Karpas-422 (cell line): ENCODE results near the gene XPOT. TPM values are rescaled to one million over a fixed set of nuclear protein-coding genes. Genes with fewer than 3 reads are reported as not detected.

Experiments used
- DNase-seq: peaks from one replicate; pipeline ENCODE4 v3.0.0-alpha.2; 2015
- H2AFZ ChIP-seq: fragments of 200-600 bp; sonication (generic); 2 replicates; pipeline ENCODE4 v1.6.1; 2014; ENCODE audit warnings: antibody characterized with exemption, low read length, mixed read lengths
- H3K27ac ChIP-seq: fragments of 200-600 bp; sonication (generic); 2 replicates; pipeline ENCODE4 v1.5.1; 2014; ENCODE audit warnings: mild to moderate bottlenecking, low read length, moderate library complexity
- H3K27me3 ChIP-seq: fragments of 200-600 bp; sonication (generic); 2 replicates; pipeline ENCODE4 v1.6.1; 2014; ENCODE audit warnings: low read length, mixed read lengths
- H3K36me3 ChIP-seq: fragments of 200-600 bp; sonication (generic); 2 replicates; pipeline ENCODE4 v1.6.1; 2014; ENCODE audit warnings: low read length, mixed read lengths; ENCODE audit not compliant: insufficient read depth
- H3K4me1 ChIP-seq: fragments of 200-600 bp; sonication (generic); 2 replicates; pipeline ENCODE4 v1.6.1; 2014; ENCODE audit warnings: mild to moderate bottlenecking, low read length, mixed read lengths
- H3K4me2 ChIP-seq: fragments of 200-600 bp; sonication (generic); 2 replicates; pipeline ENCODE4 v1.6.1; 2014; ENCODE audit warnings: low read length, low read depth, mild to moderate bottlenecking; ENCODE audit not compliant: poor library complexity, severe bottlenecking
- H3K4me3 ChIP-seq: fragments of 200-600 bp; sonication (generic); 2 replicates; pipeline ENCODE4 v1.5.1; 2014; ENCODE audit warnings: mild to moderate bottlenecking, antibody characterized with exemption, low read length, mixed read lengths
- H3K79me2 ChIP-seq: fragments of 200-600 bp; sonication (generic); 2 replicates; pipeline ENCODE4 v1.6.1; 2014; ENCODE audit warnings: mild to moderate bottlenecking, low read length, mixed read lengths
- H3K9ac ChIP-seq: fragments of 200-600 bp; sonication (generic); 2 replicates; pipeline ENCODE4 v1.6.0; 2014; ENCODE audit warnings: low read length
- H3K9me2 ChIP-seq: fragments of 200-600 bp; sonication (generic), shearing (Covaris generic); replicated peaks from 2 replicates; pipeline ENCODE4 v1.6.0; 2014; ENCODE audit warnings: mild to moderate bottlenecking, low read length, moderate library complexity; ENCODE audit not compliant: insufficient read depth
- H3K9me3 ChIP-seq: fragments of 300-700, 200-600 bp; sonication (generic); 2 replicates; pipeline ENCODE4 v1.6.1; 2014; ENCODE audit warnings: low read length, mixed read lengths
- H4K20me1 ChIP-seq: fragments of 200-600 bp; sonication (generic); 2 replicates; pipeline ENCODE4 v1.6.1; 2014; ENCODE audit warnings: mild to moderate bottlenecking, antibody characterized with exemption, low read length, low read depth; ENCODE audit not compliant: insufficient read depth
- total RNA-seq: library from RNA; depleted of rRNA; stranded (reverse); fragments of >200 nt; shearing (Covaris generic); gene quantifications from 2 replicates; pipeline ENCODE4 v1.2.3, GENCODE V29; 2014; ENCODE audit warnings: low replicate concordance

The XPOT gene
- total RNA-seq, 1 experiment from 2014 or later = 169 TPM

GRCh38 chr12:64407342-64408223, 3.4 kb downstream of the XPOT start:
- no peak overlapping the region for H3K4me3 ChIP-seq
- peaks cover 18% of the 10 kb centered on the region for H3K4me1 ChIP-seq
- no peaks in the 10 kb centered on the region for H3K27me3 ChIP-seq
- H3K27ac ChIP-seq = no peak overlapping the region
- H3K36me3 ChIP-seq = peaks cover 27% of the 10 kb centered on the region; the same call in 1 of the 2 replicates
- H3K79me2 ChIP-seq = peaks cover 76% of the 10 kb centered on the region
- no peaks in the 10 kb centered on the region for H3K9me2 ChIP-seq
- no peak overlapping the region for H3K9ac ChIP-seq
- no peak overlapping the region for H3K4me2 ChIP-seq
- no peak overlapping the region for H2AFZ ChIP-seq
- no peaks in the 10 kb centered on the region for H4K20me1 ChIP-seq
- H3K9me3 ChIP-seq = no peaks in the 10 kb centered on the region
- no peak for DNase-seq

- Histone ChIP-seq H4K20me1 (peaks cover 5% of the 10 kb centered on the region; the same call in 1 of the 2 replicates), H3K27ac (no peak overlapping the region), H3K9me3 (no peaks in the 10 kb centered on the region), H3K4me1 (0 out of 2 replicates have a peak, but pooled peaks cover 4% of the 10 kb centered on the region), H3K9ac (no peak overlapping the region), H3K4me2 (no peak overlapping the region), H3K9me2 (no peaks in the 10 kb centered on the region), H3K4me3 (no peak overlapping the region), H3K27me3 (no peaks in the 10 kb centered on the region), H3K79me2 (peaks cover 87% of the 10 kb centered on the region), H2AFZ (no peak overlapping the region), H3K36me3 (peaks cover 60% of the 10 kb centered on the region)
- DNase-seq = no peak
These were observed 7.2 kb downstream of the XPOT start for GRCh38 chr12:64411427-64411826.

- no peak for DNase-seq
- H3K9me3 ChIP-seq = no peaks in the 10 kb centered on the region
- no peak overlapping the region for H3K4me2 ChIP-seq
- peaks cover 79% of the 10 kb centered on the region for H3K79me2 ChIP-seq
- H3K9me2 ChIP-seq = no peaks in the 10 kb centered on the region
- peaks cover 5% of the 10 kb centered on the region; the same call in 1 of the 2 replicates for H4K20me1 ChIP-seq
- H3K27ac ChIP-seq = no peak overlapping the region
- H3K4me3 ChIP-seq = no peak overlapping the region
- H3K36me3 ChIP-seq = peaks cover 70% of the 10 kb centered on the region
- H3K4me1 ChIP-seq = no peaks in the 10 kb centered on the region
- H2AFZ ChIP-seq = no peak overlapping the region
- H3K27me3 ChIP-seq = no peaks in the 10 kb centered on the region
- H3K9ac ChIP-seq = no peak overlapping the region
These were observed 8.3 kb downstream of the XPOT start for GRCh38 chr12:64412459-64412858.

GRCh38 chr12:64413884-64414283, 9.7 kb downstream of the XPOT start:
- H3K27me3 ChIP-seq = no peaks in the 10 kb centered on the region
- H3K4me2 ChIP-seq = no peak overlapping the region
- H3K9me3 ChIP-seq = no peaks in the 10 kb centered on the region
- H3K27ac ChIP-seq = no peak overlapping the region
- H3K9me2 ChIP-seq = no peaks in the 10 kb centered on the region
- peaks cover 65% of the 10 kb centered on the region for H3K79me2 ChIP-seq
- no peak overlapping the region for H3K9ac ChIP-seq
- no peak for DNase-seq
- H3K4me3 ChIP-seq = no peak overlapping the region
- H3K4me1 ChIP-seq = no peaks in the 10 kb centered on the region
- H3K36me3 ChIP-seq = peaks cover 84% of the 10 kb centered on the region
- H4K20me1 ChIP-seq = peaks cover 5% of the 10 kb centered on the region; the same call in 1 of the 2 replicates
- H2AFZ ChIP-seq = no peak overlapping the region

GRCh38 chr12:64418209-64418608, 14.0 kb downstream of the XPOT start:
- no peaks in the 10 kb centered on the region for H3K9me2 ChIP-seq
- no peak overlapping the region for H2AFZ ChIP-seq
- H3K4me1 ChIP-seq = no peaks in the 10 kb centered on the region
- H3K36me3 ChIP-seq = peaks cover 90% of the 10 kb centered on the region
- H3K4me2 ChIP-seq = no peak overlapping the region
- no peak overlapping the region for H3K4me3 ChIP-seq
- H3K9ac ChIP-seq = no peak overlapping the region
- H3K27me3 ChIP-seq = no peaks in the 10 kb centered on the region
- no peaks in the 10 kb centered on the region for H3K9me3 ChIP-seq
- peaks cover 38% of the 10 kb centered on the region for H3K79me2 ChIP-seq
- no peak overlapping the region for H3K27ac ChIP-seq
- H4K20me1 ChIP-seq = peaks cover 5% of the 10 kb centered on the region; the same call in 1 of the 2 replicates
- DNase-seq = no peak

- H3K27me3 ChIP-seq = no peaks in the 10 kb centered on the region
- no peak overlapping the region for H3K27ac ChIP-seq
- H3K4me2 ChIP-seq = no peak overlapping the region
- H3K4me3 ChIP-seq = no peak overlapping the region
- H3K36me3 ChIP-seq = peaks cover 88% of the 10 kb centered on the region
- H3K9me3 ChIP-seq = no peaks in the 10 kb centered on the region
- H2AFZ ChIP-seq = no peak overlapping the region
- 0 out of 2 replicates have a peak, but pooled peaks cover 9% of the 10 kb centered on the region for H4K20me1 ChIP-seq
- H3K9me2 ChIP-seq = no peaks in the 10 kb centered on the region
- no peak for DNase-seq
- no peaks in the 10 kb centered on the region for H3K4me1 ChIP-seq
- peaks cover 25% of the 10 kb centered on the region for H3K79me2 ChIP-seq
- H3K9ac ChIP-seq = no peak overlapping the region
These were observed 15.5 kb downstream of the XPOT start for GRCh38 chr12:64419696-64420095.

- Histone ChIP-seq H3K79me2 (peaks cover 21% of the 10 kb centered on the region; the same call in 1 of the 2 replicates), H3K4me3 (no peak overlapping the region), H4K20me1 (0 out of 2 replicates have a peak, but pooled peaks cover 3% of the 10 kb centered on the region), H3K4me1 (no peaks in the 10 kb centered on the region), H3K27me3 (no peaks in the 10 kb centered on the region), H2AFZ (no peak overlapping the region), H3K9me3 (no peaks in the 10 kb centered on the region), H3K36me3 (peaks cover 80% of the 10 kb centered on the region), H3K9ac (no peak overlapping the region), H3K9me2 (no peaks in the 10 kb centered on the region), H3K27ac (no peak overlapping the region), H3K4me2 (no peak overlapping the region)
- DNase-seq = no peak
These were observed 23.8 kb downstream of the XPOT start for GRCh38 chr12:64427988-64428387.

- Histone ChIP-seq H3K9me2 (no peaks in the 10 kb centered on the region), H3K36me3 (peaks cover 79% of the 10 kb centered on the region), H4K20me1 (0 out of 2 replicates have a peak, but pooled peaks cover 2% of the 10 kb centered on the region), H3K27me3 (no peaks in the 10 kb centered on the region), H3K4me1 (no peaks in the 10 kb centered on the region), H3K9me3 (no peaks in the 10 kb centered on the region), H3K4me2 (no peak overlapping the region), H3K9ac (no peak overlapping the region), H2AFZ (no peak overlapping the region), H3K4me3 (no peak overlapping the region), H3K79me2 (peaks cover 22% of the 10 kb centered on the region; the same call in 1 of the 2 replicates), H3K27ac (no peak overlapping the region)
- DNase-seq = no peak
These were observed 24.8 kb downstream of the XPOT start for GRCh38 chr12:64428956-64429355.
